OCI-LY3 (cell line): ENCODE results near the gene FUT7.

ENCODE experiments used
- EZH2phosphoT487 ChIP-seq: fragments of 200-600 bp; shearing (Covaris generic); IDR thresholded peaks from 2 replicates; pipeline ENCODE4 v1.6.1; 2018; ENCODE audit warnings: antibody characterized with exemption, mixed run types, low read depth
- TF ChIP-seq, protein P1 (sequence below): fragments of 200-600, 300-600 bp; sonication (generic); IDR thresholded peaks from 2 replicates; pipeline ENCODE4 v1.5.1; 2014; ENCODE audit warnings: antibody characterized with exemption, low read length, low read depth

DNA sequence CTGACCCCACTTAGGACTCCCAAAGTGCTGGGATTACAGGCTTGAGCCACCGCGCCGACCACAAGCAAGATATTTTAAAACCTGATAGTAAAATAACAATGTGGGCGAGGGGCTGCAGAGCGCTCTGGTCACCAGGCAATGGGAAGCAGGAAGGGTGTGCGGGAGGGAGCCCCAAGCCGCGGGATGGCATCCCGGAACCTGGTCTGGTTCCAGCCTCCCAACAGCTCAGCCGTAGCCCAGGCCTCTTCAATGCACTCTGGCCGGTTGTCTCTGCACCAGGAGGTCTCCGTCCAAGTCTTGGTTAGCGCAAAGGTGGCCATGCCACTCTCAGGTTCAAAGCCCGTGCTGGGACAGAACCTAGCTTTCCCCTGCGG is 44.7 kb upstream of the FUT7 start:
- TF ChIP-seq, protein P1, sequence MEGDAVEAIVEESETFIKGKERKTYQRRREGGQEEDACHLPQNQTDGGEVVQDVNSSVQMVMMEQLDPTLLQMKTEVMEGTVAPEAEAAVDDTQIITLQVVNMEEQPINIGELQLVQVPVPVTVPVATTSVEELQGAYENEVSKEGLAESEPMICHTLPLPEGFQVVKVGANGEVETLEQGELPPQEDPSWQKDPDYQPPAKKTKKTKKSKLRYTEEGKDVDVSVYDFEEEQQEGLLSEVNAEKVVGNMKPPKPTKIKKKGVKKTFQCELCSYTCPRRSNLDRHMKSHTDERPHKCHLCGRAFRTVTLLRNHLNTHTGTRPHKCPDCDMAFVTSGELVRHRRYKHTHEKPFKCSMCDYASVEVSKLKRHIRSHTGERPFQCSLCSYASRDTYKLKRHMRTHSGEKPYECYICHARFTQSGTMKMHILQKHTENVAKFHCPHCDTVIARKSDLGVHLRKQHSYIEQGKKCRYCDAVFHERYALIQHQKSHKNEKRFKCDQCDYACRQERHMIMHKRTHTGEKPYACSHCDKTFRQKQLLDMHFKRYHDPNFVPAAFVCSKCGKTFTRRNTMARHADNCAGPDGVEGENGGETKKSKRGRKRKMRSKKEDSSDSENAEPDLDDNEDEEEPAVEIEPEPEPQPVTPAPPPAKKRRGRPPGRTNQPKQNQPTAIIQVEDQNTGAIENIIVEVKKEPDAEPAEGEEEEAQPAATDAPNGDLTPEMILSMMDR = no peak
- TF ChIP-seq EZH2phosphoT487 = no peak
